Left ventricle myocardium inferior (tissue), 1 donor: ENCODE data around the gene ITPR1. TPM values are rescaled to one million over a fixed set of nuclear protein-coding genes. Genes with fewer than 3 reads are reported as not detected.
A peak's percentile ranks its signal among the peaks of the same experiment; 100 is the strongest.

ENCODE experiments used
- DNase-seq: peaks from one replicate; pipeline ENCODE4 v3.0.0-alpha.2; 2020
- H3K27ac ChIP-seq: fragments of 200-600 bp; replicated peaks from 2 replicates; pipeline ENCODE4 v1.8.0; 2021
- H3K27me3 ChIP-seq: fragments of 200-600 bp; 2 replicates; pipeline ENCODE4 v1.8.0; 2021; ENCODE audit warnings: low read depth
- H3K36me3 ChIP-seq: fragments of 200-600 bp; 2 replicates; pipeline ENCODE4 v1.8.0; 2021
- H3K4me1 ChIP-seq: fragments of 200-600 bp; 2 replicates; pipeline ENCODE4 v1.8.0; 2021
- H3K4me3 ChIP-seq: fragments of 200-600 bp; 2 replicates; pipeline ENCODE4 v1.8.0; 2021; ENCODE audit warnings: mild to moderate bottlenecking, moderate library complexity
- H3K9me3 ChIP-seq: fragments of 200-600 bp; replicated peaks from 2 replicates; pipeline ENCODE4 v1.8.0; 2021
- intact Hi-C: fragments of 100-400 bp; cut with micrococcal nuclease; formaldehyde crosslinking; loops from one replicate; pipeline ENCODE4 v1.11.0; 2022
- total RNA-seq: library from RNA; stranded (reverse); fragmentation: NEBNext Ultra II Directional; extraction: Animal tissue kit (Norgen Biotek cat#: 25700); gene quantifications from one replicate; pipeline ENCODE4 v1.2.1, GENCODE V29; 2021
- TF ChIP-seq, protein P1 (sequence below): fragments of 200-600 bp; IDR thresholded peaks from 2 replicates; pipeline ENCODE4 v1.8.0; 2021; ENCODE audit warnings: antibody characterized with exemption, mild to moderate bottlenecking, borderline replicate concordance
- donor health status: DM: no; HTN: yes; CAD: no; lungs with severe emphysema.

ITPR1 gene
- total RNA-seq, 1 donor from 2014 or later, result 29.0 TPM

GRCh38 chr3:4492208-4493013 is 737 bp upstream of the ITPR1 start:
- H3K9me3 ChIP-seq, result no peaks in the 10 kb centered on the region
- DNase-seq, result peak; percentile 51
- intact Hi-C loops, result loop anchor here (10.0 kb wide), 2 partner anchors 92 to 138 kb away; no protein-coding TSS in a partner anchor
- peak overlapping the region; percentile 95 for H3K27ac ChIP-seq
- no peaks in the 10 kb centered on the region for H3K36me3 ChIP-seq
- no peaks in the 10 kb centered on the region for H3K27me3 ChIP-seq
- TF ChIP-seq, protein P1, sequence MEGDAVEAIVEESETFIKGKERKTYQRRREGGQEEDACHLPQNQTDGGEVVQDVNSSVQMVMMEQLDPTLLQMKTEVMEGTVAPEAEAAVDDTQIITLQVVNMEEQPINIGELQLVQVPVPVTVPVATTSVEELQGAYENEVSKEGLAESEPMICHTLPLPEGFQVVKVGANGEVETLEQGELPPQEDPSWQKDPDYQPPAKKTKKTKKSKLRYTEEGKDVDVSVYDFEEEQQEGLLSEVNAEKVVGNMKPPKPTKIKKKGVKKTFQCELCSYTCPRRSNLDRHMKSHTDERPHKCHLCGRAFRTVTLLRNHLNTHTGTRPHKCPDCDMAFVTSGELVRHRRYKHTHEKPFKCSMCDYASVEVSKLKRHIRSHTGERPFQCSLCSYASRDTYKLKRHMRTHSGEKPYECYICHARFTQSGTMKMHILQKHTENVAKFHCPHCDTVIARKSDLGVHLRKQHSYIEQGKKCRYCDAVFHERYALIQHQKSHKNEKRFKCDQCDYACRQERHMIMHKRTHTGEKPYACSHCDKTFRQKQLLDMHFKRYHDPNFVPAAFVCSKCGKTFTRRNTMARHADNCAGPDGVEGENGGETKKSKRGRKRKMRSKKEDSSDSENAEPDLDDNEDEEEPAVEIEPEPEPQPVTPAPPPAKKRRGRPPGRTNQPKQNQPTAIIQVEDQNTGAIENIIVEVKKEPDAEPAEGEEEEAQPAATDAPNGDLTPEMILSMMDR, result no peak
- H3K4me1 ChIP-seq, result peaks cover 56% of the 10 kb centered on the region
- H3K4me3 ChIP-seq, result peak overlapping the region; percentile 98

- intact Hi-C loops, result loop anchor here (10.0 kb wide), 2 partner anchors 91 to 139 kb away; no protein-coding TSS in a partner anchor
- peak overlapping the region; percentile 98 for H3K4me3 ChIP-seq
- H3K27me3 ChIP-seq, result no peaks in the 10 kb centered on the region
- H3K27ac ChIP-seq, result peak overlapping the region; percentile 95
- TF ChIP-seq, protein P1, result no peak
- peaks cover 69% of the 10 kb centered on the region for H3K4me1 ChIP-seq
- H3K36me3 ChIP-seq, result peaks cover 8% of the 10 kb centered on the region
- DNase-seq, result peak; percentile 20
- H3K9me3 ChIP-seq, result no peaks in the 10 kb centered on the region
Observed at GRCh38 chr3:4493941-4494894, 1.1 kb downstream of the ITPR1 start.

DNA sequence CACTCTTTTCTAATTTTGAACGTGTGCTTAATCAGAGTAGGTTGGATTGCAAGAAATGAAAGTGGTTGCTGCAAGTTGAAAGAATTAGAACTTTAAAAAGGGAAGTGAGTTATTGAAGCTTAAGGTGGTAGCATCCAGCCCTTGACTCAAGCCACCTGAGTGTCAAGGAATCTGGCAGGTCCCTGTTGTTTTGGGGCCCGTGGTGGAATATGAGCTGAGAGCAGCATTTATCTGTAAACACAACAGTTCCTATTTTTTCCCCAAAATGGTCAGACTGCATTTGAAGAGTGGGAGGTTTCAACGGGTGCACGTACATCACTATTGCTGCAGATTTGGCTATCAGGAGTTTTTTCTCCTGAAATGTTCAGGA is 1.7 kb downstream of the ITPR1 start:
- peaks cover 69% of the 10 kb centered on the region for H3K4me1 ChIP-seq
- TF ChIP-seq, protein P1, result no peak
- intact Hi-C loops, result loop anchor here (10.0 kb wide), 2 partner anchors 90 to 140 kb away; no protein-coding TSS in a partner anchor

DNA sequence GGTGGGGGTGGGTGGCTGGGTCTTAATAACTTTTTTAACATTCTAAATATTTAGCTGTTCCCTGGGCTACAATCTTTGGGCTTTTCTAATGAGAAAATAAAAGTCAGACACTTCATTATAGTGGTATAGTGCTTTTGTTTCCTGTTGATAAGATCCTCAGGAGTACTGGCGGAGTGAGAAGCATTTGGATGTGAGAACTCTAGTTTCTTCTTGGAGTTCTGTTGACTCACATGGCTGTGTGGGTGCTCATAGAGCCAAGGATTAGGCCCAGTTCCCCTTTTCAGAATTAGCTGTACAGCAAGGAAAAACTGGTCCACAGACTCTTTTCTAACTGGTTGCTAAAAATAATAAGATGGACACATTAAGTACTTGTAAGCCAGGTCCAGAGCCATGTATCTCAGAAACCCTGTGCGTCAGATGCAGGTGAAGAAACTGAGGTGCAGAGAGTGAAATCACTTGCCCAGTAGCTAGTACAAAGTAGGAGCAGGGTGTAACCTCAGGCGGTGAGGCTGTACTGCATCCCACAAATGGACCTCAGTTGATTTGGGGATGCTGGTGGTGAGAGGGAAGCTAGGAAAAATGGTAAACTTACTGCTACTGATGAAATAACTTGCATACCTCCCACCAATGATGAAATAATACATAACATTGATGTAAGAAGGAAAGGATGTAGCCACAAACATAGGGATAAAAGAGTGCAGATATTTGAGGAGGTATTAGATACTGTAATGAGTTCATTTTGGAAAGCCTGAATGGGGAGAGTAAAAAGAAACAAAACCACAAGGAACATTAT is 2.3 kb downstream of the ITPR1 start:
- Histone ChIP-seq H3K4me1 (peaks cover 69% of the 10 kb centered on the region), H3K9me3 (no peaks in the 10 kb centered on the region), H3K36me3 (peaks cover 20% of the 10 kb centered on the region), H3K27ac (peak overlapping the region; percentile 95), H3K4me3 (peak overlapping the region; percentile 98), H3K27me3 (no peaks in the 10 kb centered on the region)
- no peak for DNase-seq
- intact Hi-C loops, result loop anchor here (10.0 kb wide), 2 partner anchors 89 to 141 kb away; no protein-coding TSS in a partner anchor
- TF ChIP-seq, protein P1, result no peak

More for the DNA sequence above, 1.7 kb downstream of the ITPR1 start:
- H3K36me3 ChIP-seq, result peaks cover 13% of the 10 kb centered on the region
- no peaks in the 10 kb centered on the region for H3K27me3 ChIP-seq
- peak overlapping the region; percentile 95 for H3K27ac ChIP-seq
- no peaks in the 10 kb centered on the region for H3K9me3 ChIP-seq
- no peak for DNase-seq
- peak overlapping the region; percentile 98 for H3K4me3 ChIP-seq
